Lung (tissue), 12 donors: Measurements from ENCODE around the gene TMEM14A. TPM values are rescaled to one million over a fixed set of nuclear protein-coding genes. Genes with fewer than 3 reads are reported as not detected.

Experiments used
- ATAC-seq: fragments of 200-7000 bp; cut with Tn5 transposase; one replicate; pipeline ENCODE4 v1.9.1; 2020; ENCODE audit warnings: moderate number of reproducible peaks; ENCODE audit not compliant: insufficient read depth, low FRiP score
- DNase-seq, 3 donors: peaks; one replicate each; pipeline ENCODE4 v3.0.0-alpha.2; 2013 to 2017
- H3K27ac ChIP-seq, 2 donors: one replicate each; pipeline ENCODE4 v1.5.1; 2013; ENCODE audit warnings: mild to moderate bottlenecking in 2 of 2, moderate library complexity in 2 of 2, control low read depth in 1 of 2, inconsistent platforms in 1 of 2, low read depth in 1 of 2, low read length in 1 of 2
- H3K27me3 ChIP-seq, 3 donors: one replicate each; pipeline ENCODE4 v1.5.1; 2013; ENCODE audit warnings: low read length in 2 of 3; ENCODE audit not compliant: control insufficient read depth in 3 of 3, insufficient read depth in 3 of 3
- H3K36me3 ChIP-seq, 4 donors: one replicate each; pipeline ENCODE4 v1.5.1; 2013; ENCODE audit warnings: low read length in 4 of 4, mild to moderate bottlenecking in 1 of 4, moderate library complexity in 1 of 4; ENCODE audit not compliant: control insufficient read depth in 4 of 4, insufficient read depth in 4 of 4
- H3K4me1 ChIP-seq, 5 donors: one replicate each; pipeline ENCODE4 v1.5.1; 2013; ENCODE audit warnings: low read length in 5 of 5, mild to moderate bottlenecking in 2 of 5, moderate library complexity in 1 of 5; ENCODE audit not compliant: control insufficient read depth in 5 of 5, insufficient read depth in 5 of 5
- H3K4me3 ChIP-seq: one replicate; pipeline ENCODE4 v1.5.1; 2013; ENCODE audit warnings: mild to moderate bottlenecking, control low read depth, moderate library complexity
- H3K9ac ChIP-seq, 2 donors: one replicate each; pipeline ENCODE4 v1.5.1; 2013; ENCODE audit warnings: low read length in 2 of 2, control low read depth in 1 of 2; ENCODE audit not compliant: insufficient read depth in 1 of 2
- H3K9me3 ChIP-seq, 4 donors: one replicate each; pipeline ENCODE4 v1.5.1; 2013; ENCODE audit warnings: low read length in 3 of 4, mild to moderate bottlenecking in 1 of 4, moderate library complexity in 1 of 4; ENCODE audit not compliant: control insufficient read depth in 4 of 4, insufficient read depth in 3 of 4
- WGBS, 2 donors: extraction: QIAGEN DNeasy Blood & Tissue Kit; methylation state at CpG; one replicate each; pipeline ENCODE4 v1.1.7; 2013; 5-methylcytosine and 5-hydroxymethylcytosine counted together
- polyA plus RNA-seq, 2 donors: library from polyadenylated mRNA; stranded (reverse); fragments of 200-250 nt; gene quantifications; one replicate each; pipeline ENCODE4 v1.2.1, GENCODE V29; 2013
- total RNA-seq, 2 donors: library from RNA; depleted of rRNA in 1 of 2; stranded (reverse); fragments of >200 nt in 1 of 2; gene quantifications; one replicate each; pipeline ENCODE4 v1.2.1, GENCODE V29; 2014 to 2021
- TF ChIP-seq, protein P1 (sequence below): IDR thresholded peaks from 2 replicates; pipeline ENCODE4 v1.5.1; 2012; ENCODE audit warnings: mild to moderate bottlenecking; ENCODE audit errors: control extremely low read depth, extremely low read depth
- donor health status: control.
- donor health status: control.
- donor health status: Bipolar disorder and iron deficiency.
- donor health status: healthy.
- donor health status: DM: yes; HTN: yes; CAD: no.

The TMEM14A gene
- total and polyA plus RNA-seq, 4 donors = 14.0 to 18.5 (median 17.5) TPM

GRCh38 chr6:52733172-52733571 lies 62.3 kb downstream of the TMEM14A start:
- H3K4me3 ChIP-seq = no peak overlapping the region
- H3K27ac ChIP-seq = no peak overlapping the region
- H3K27me3 ChIP-seq = no peaks in the 10 kb centered on the region
- no peaks in the 10 kb centered on the region for H3K4me1 ChIP-seq
- H3K9ac ChIP-seq = no peak overlapping the region
- ATAC-seq (no peak), DNase-seq (no peak)
- WGBS, 2 donors = 95 to 100% methylated on average over 1 of the region's 1 CpG
- H3K36me3 ChIP-seq = no peaks in the 10 kb centered on the region
- no peaks in the 10 kb centered on the region for H3K9me3 ChIP-seq
- TF ChIP-seq, protein P1, sequence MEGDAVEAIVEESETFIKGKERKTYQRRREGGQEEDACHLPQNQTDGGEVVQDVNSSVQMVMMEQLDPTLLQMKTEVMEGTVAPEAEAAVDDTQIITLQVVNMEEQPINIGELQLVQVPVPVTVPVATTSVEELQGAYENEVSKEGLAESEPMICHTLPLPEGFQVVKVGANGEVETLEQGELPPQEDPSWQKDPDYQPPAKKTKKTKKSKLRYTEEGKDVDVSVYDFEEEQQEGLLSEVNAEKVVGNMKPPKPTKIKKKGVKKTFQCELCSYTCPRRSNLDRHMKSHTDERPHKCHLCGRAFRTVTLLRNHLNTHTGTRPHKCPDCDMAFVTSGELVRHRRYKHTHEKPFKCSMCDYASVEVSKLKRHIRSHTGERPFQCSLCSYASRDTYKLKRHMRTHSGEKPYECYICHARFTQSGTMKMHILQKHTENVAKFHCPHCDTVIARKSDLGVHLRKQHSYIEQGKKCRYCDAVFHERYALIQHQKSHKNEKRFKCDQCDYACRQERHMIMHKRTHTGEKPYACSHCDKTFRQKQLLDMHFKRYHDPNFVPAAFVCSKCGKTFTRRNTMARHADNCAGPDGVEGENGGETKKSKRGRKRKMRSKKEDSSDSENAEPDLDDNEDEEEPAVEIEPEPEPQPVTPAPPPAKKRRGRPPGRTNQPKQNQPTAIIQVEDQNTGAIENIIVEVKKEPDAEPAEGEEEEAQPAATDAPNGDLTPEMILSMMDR = no peak

- H3K27ac ChIP-seq = no peak overlapping the region
- DNase-seq = no peak
- no peak overlapping the region for H3K9ac ChIP-seq
- H3K4me3 ChIP-seq = no peak overlapping the region
- no peaks in the 10 kb centered on the region for H3K36me3 ChIP-seq
- no peaks in the 10 kb centered on the region for H3K27me3 ChIP-seq
- no peaks in the 10 kb centered on the region for H3K9me3 ChIP-seq
- TF ChIP-seq, protein P1 = no peak
- ATAC-seq = no peak
- H3K4me1 ChIP-seq = no peaks in the 10 kb centered on the region
- 90 to 93% methylated on average over 3 of the region's 3 CpGs for WGBS, 2 donors
These were observed 63.2 kb downstream of the TMEM14A start for GRCh38 chr6:52734072-52734471.

DNA sequence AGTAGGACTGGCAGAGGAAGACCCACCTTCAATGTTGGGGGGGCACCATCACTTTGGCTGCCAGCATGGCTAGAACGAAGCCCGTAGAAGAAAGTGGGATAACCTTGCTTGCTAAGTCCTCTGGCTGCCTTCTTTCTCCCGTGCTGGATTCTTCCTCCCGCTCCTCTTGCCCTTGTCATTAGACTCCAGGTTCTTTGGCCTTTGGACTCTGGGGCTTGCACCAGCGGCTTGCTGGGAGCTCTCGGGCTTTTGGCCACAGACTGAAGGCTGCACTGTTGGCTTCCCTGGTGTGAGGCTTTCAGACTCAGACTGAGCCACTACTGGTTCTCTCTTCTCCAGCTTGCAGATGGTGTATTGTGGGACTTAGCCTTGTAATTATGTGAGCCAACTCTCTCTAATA lies 64.2 kb downstream of the TMEM14A start:
- no peak for DNase-seq
- Histone ChIP-seq H3K4me1 (no peaks in the 10 kb centered on the region), H3K27me3 (no peaks in the 10 kb centered on the region), H3K4me3 (no peak overlapping the region), H3K9me3 (peaks cover 0 to 2% (median 0%) of the 10 kb centered on the region in 4 donors), H3K36me3 (no peaks in the 10 kb centered on the region), H3K27ac (no peak overlapping the region), H3K9ac (no peak overlapping the region)
- no peak for ATAC-seq
- WGBS, 2 donors = 92 to 95% methylated on average over 6 of the region's 6 CpGs
- TF ChIP-seq, protein P1 = no peak

DNA sequence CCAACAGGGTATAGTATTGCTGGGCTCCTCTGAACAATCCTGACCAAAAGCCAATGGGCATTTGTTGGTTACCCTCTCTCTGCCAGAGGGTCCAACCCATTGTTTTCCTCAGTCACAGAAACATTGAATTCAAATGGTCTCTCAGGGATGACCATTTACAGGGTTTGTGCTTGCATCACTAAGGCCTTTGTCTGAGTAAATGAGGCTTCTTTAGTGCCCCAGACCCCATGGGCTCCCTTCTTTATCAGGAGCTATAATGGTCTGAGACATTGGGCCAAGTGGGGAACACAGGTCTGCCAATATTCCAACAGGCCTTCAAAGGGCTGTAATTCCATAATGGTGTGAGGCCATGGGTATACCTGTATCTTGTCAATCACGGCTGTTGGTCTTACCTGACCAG lies 65.2 kb downstream of the TMEM14A start:
- Histone ChIP-seq H3K9ac (no peak overlapping the region), H3K4me1 (no peaks in the 10 kb centered on the region), H3K9me3 (peaks cover 0 to 5% (median 2%) of the 10 kb centered on the region in 4 donors), H3K27me3 (no peaks in the 10 kb centered on the region), H3K36me3 (no peaks in the 10 kb centered on the region), H3K4me3 (no peak overlapping the region), H3K27ac (no peak overlapping the region)
- 89 to 90% methylated on average over 1 of the region's 1 CpG for WGBS, 2 donors
- no peak for DNase-seq
- ATAC-seq = no peak
- TF ChIP-seq, protein P1 = no peak
